Measurements from ENCODE around the gene DERA. TPM values are rescaled to one million over a fixed set of nuclear protein-coding genes. Genes with fewer than 3 reads are reported as not detected.
"Not testable (repeated sequence)": the region's sequence is repeated elsewhere in the genome, so short reads cannot be mapped to it uniquely, and the experiment has no call there.

The DERA gene
- total and polyA plus RNA-seq, 8 donors = 26.4 to 37.3 (median 31.1) TPM

- no peaks in the 10 kb centered on the region for H3K27me3 ChIP-seq
- no peak overlapping the region for H3K4me3 ChIP-seq
- H3K9me3 ChIP-seq = no peaks in the 10 kb centered on the region
- intact Hi-C loops (cut with DNase I) = no loop called here
- H3K36me3 ChIP-seq = peaks cover 0 to 29% of the 10 kb centered on the region in 2 donors
- ATAC-seq (peak; percentile 59), DNase-seq (no peak)
- H3K27ac ChIP-seq = no peak overlapping the region
- no peaks in the 10 kb centered on the region for H3K4me1 ChIP-seq
- TF ChIP-seq, protein P1, sequence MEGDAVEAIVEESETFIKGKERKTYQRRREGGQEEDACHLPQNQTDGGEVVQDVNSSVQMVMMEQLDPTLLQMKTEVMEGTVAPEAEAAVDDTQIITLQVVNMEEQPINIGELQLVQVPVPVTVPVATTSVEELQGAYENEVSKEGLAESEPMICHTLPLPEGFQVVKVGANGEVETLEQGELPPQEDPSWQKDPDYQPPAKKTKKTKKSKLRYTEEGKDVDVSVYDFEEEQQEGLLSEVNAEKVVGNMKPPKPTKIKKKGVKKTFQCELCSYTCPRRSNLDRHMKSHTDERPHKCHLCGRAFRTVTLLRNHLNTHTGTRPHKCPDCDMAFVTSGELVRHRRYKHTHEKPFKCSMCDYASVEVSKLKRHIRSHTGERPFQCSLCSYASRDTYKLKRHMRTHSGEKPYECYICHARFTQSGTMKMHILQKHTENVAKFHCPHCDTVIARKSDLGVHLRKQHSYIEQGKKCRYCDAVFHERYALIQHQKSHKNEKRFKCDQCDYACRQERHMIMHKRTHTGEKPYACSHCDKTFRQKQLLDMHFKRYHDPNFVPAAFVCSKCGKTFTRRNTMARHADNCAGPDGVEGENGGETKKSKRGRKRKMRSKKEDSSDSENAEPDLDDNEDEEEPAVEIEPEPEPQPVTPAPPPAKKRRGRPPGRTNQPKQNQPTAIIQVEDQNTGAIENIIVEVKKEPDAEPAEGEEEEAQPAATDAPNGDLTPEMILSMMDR (IDR thresholded peaks at IDR 0.05) = no peak
Observed at GRCh38 chr12:16037533-16037932, 126.4 kb downstream of the DERA start.

GRCh38 chr12:16043480-16043879, 132.3 kb downstream of the DERA start:
- DNase-seq (no peak), ATAC-seq (no peak)
- H3K27me3 ChIP-seq = no peaks in the 10 kb centered on the region
- intact Hi-C loops (cut with DNase I) = no loop called here
- H3K9me3 ChIP-seq = peaks cover 0 to 20% of the 10 kb centered on the region in 2 donors
- TF ChIP-seq, protein P1 (IDR thresholded peaks at IDR 0.05) = no peak
- H3K36me3 ChIP-seq = peaks cover 0 to 5% of the 10 kb centered on the region in 2 donors
- no peaks in the 10 kb centered on the region for H3K4me1 ChIP-seq
- no peak overlapping the region for H3K27ac ChIP-seq
- H3K4me3 ChIP-seq = no peak overlapping the region

DNA sequence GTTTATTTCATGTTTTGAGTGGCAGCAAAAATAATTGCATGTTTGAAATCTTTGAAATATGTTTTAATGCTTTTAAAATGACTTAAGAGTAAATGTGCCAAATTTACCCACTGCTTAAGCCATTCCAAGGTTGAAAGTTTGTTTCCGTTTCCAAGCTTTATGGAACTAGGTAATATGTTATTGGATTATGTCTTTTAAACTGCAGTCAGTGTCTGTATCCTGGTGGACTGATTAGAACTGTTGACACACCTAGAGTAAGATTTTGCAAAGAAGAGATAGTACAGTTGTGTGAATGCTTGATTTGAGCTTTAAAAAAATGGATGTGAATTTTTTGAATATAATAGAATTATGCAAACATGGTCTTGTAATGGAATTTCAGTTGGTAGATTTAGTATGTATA, 135.1 kb downstream of the DERA start:
- TF ChIP-seq, protein P1 (IDR thresholded peaks at IDR 0.05) = no peak
- Histone ChIP-seq H3K27me3 (no peaks in the 10 kb centered on the region), H3K9me3 (peaks cover 0 to 20% of the 10 kb centered on the region in 2 donors), H3K36me3 (no peaks in the 10 kb centered on the region), H3K4me1 (no peaks in the 10 kb centered on the region), H3K4me3 (no peak overlapping the region), H3K27ac (no peak overlapping the region)
- intact Hi-C loops (cut with DNase I) = no loop called here
- ATAC-seq (no peak), DNase-seq (no peak)

DNA sequence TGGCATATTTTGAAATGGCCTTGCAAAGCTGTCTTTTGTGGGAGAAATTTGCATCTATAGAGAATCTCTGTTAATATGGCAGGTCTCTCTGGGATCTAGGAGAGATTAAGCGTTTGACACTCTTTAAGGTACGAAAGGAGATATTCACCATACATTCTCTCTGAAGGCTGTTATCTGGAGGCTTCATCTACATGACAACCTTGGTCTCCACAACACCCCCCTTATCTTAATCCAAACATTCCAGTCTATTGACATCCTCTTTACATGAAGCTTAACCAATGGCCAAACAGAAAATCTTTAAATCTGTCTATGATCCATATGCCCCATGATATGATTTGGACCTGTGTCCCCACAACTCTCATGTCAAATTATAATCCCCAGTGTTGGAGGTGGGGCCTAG, 137.4 kb downstream of the DERA start:
- H3K27ac ChIP-seq = no peak overlapping the region
- no peak overlapping the region for H3K4me3 ChIP-seq
- peaks cover 0 to 15% of the 10 kb centered on the region in 2 donors for H3K9me3 ChIP-seq
- TF ChIP-seq, protein P1 (IDR thresholded peaks at IDR 0.05) = no peak
- DNase-seq (no peak), ATAC-seq (no peak)
- H3K27me3 ChIP-seq = no peaks in the 10 kb centered on the region
- no peaks in the 10 kb centered on the region for H3K36me3 ChIP-seq
- no peaks in the 10 kb centered on the region for H3K4me1 ChIP-seq
- intact Hi-C loops (cut with DNase I) = no loop called here

DNA sequence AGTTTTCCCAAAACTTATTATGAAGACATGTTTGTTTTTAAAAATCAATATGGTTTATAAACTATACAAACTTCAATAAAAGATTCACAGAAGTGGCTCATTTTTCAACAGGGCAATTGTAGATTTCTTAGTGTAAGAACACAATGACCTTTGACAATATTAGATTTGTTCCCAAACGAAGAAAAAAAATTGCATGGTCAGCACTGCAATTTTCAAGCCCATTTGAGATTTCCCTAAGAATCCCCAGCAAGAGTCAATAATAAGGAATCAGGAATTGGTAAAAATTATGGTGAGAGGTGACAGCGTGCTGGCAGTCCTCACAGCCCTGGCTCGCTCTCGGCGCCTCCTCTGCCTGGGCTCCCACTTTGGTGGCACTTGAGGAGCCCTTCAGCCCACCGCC, 145.8 kb downstream of the DERA start:
- intact Hi-C loops (cut with DNase I) = no loop called here
- no peak overlapping the region for H3K4me3 ChIP-seq
- no peak for DNase-seq
- TF ChIP-seq, protein P1 (IDR thresholded peaks at IDR 0.05) = no peak
- no peaks in the 10 kb centered on the region for H3K36me3 ChIP-seq
- ATAC-seq = no peak
- no peak overlapping the region for H3K27ac ChIP-seq
- no peaks in the 10 kb centered on the region for H3K27me3 ChIP-seq
- H3K9me3 ChIP-seq = peaks cover 0 to 13% of the 10 kb centered on the region in 2 donors
- H3K4me1 ChIP-seq = no peaks in the 10 kb centered on the region

DNA sequence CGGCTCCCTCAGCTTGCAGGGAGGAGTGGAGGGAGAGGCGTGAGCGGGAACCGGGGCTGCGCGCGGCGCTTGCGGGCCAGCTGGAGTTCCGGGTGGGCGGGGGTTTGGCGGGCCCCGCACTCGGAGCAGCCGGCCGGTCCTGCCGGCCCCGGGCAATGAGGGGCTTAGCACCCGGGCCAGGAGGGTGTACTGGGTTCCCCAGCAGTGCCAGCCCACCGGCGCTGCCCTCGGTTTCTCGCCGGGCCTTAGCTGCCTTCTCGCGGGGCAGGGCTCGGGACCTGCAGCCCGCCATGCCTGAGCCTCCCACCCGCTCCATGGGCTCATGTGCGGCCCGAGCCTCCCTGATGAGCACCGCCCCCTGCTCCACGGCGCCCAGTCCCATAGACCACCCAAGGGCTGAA, 146.2 kb downstream of the DERA start:
- H3K9me3 ChIP-seq = peaks cover 0 to 13% of the 10 kb centered on the region in 2 donors
- H3K27me3 ChIP-seq; H3K36me3 ChIP-seq; intact Hi-C loops (cut with DNase I); ATAC-seq; H3K4me1 ChIP-seq; H3K4me3 ChIP-seq; H3K27ac ChIP-seq: not testable (repeated sequence)
- peak in 1 of 4 donors; percentile 68 for DNase-seq

Data from left lung (tissue), 10 donors.